Measurements from ENCODE around the gene EIF4G3. TPM values are rescaled to one million over a fixed set of nuclear protein-coding genes. Genes with fewer than 3 reads are reported as not detected.
A peak's percentile ranks its signal among the peaks of the same experiment; 100 is the strongest.

The EIF4G3 gene
- total and polyA plus RNA-seq, 10 of the 15 experiments (the other 5 are each of a cell fraction or from before 2014, with no cell fraction given): 7.4 to 45.1 (median 29.1) TPM

DNA sequence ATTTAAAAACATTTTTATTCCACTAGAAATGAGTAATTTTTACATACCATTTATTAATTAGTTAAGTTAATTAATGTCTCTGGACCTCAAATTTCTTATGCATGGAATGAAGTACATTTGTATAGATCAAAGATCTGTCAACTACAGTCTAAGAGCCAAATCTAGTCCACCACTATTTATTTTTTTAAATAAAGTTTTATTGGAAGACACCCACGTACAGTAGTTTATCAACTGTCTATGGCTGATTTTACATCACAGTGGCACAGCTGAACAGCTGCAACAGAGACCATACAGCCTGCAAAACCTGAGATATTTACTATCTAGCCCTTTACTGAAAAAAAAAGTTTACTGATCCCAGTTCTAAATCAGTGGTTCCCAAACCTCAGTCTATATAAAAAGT lies 201.0 kb downstream of the EIF4G3 start:
- Histone ChIP-seq H3K27ac (ENCODE audit: control insufficient read depth, insufficient read depth) (no peak overlapping the region), H3K9ac (ENCODE audit: control insufficient read depth, insufficient read depth, low read length) (no peak overlapping the region), H2AFZ (ENCODE audit: control insufficient read depth, low read depth, low read length) (no peak overlapping the region), H3K4me2 (ENCODE audit: control insufficient read depth, insufficient read depth) (no peak overlapping the region), H3K4me1 (ENCODE audit: control insufficient read depth, insufficient read depth, low read length) (no peaks in the 10 kb centered on the region), H4K20me1 (ENCODE audit: control insufficient read depth, insufficient read depth) (no peaks in the 10 kb centered on the region), H3K79me2 (ENCODE audit: control insufficient read depth, insufficient read depth, low read length) (no peaks in the 10 kb centered on the region), H3K4me3 (no peak overlapping the region), H3K9me3 (replicated peaks; ENCODE audit: control insufficient read depth, insufficient read depth, low read length) (no peaks in the 10 kb centered on the region), H3K36me3 (ENCODE audit: control insufficient read depth in 2 of 2, insufficient read depth in 2 of 2, low read length in 1 of 2) (no peaks in the 10 kb centered on the region), H3K27me3 (replicated peaks in 1 of 2; ENCODE audit: control insufficient read depth in 2 of 2, insufficient read depth in 2 of 2, low read length in 1 of 2) (no peaks in the 10 kb centered on the region)
- 94% methylated on average over 1 of the region's 1 CpG for WGBS (ENCODE audit: insufficient coverage, insufficient replicate concordance, low lambda C conversion rate, missing lambda C conversion rate)
- no TSS peak for BruUV-seq (replicated peaks)
- RAD21 ChIA-PET (ENCODE audit: unreplicated experiment): no interaction called here
- intact Hi-C loops (cut with micrococcal nuclease; ENCODE audit: unreplicated experiment): no loop called here
- POLR2A ChIA-PET: no interaction called here
- TF ChIP-seq, protein P1, sequence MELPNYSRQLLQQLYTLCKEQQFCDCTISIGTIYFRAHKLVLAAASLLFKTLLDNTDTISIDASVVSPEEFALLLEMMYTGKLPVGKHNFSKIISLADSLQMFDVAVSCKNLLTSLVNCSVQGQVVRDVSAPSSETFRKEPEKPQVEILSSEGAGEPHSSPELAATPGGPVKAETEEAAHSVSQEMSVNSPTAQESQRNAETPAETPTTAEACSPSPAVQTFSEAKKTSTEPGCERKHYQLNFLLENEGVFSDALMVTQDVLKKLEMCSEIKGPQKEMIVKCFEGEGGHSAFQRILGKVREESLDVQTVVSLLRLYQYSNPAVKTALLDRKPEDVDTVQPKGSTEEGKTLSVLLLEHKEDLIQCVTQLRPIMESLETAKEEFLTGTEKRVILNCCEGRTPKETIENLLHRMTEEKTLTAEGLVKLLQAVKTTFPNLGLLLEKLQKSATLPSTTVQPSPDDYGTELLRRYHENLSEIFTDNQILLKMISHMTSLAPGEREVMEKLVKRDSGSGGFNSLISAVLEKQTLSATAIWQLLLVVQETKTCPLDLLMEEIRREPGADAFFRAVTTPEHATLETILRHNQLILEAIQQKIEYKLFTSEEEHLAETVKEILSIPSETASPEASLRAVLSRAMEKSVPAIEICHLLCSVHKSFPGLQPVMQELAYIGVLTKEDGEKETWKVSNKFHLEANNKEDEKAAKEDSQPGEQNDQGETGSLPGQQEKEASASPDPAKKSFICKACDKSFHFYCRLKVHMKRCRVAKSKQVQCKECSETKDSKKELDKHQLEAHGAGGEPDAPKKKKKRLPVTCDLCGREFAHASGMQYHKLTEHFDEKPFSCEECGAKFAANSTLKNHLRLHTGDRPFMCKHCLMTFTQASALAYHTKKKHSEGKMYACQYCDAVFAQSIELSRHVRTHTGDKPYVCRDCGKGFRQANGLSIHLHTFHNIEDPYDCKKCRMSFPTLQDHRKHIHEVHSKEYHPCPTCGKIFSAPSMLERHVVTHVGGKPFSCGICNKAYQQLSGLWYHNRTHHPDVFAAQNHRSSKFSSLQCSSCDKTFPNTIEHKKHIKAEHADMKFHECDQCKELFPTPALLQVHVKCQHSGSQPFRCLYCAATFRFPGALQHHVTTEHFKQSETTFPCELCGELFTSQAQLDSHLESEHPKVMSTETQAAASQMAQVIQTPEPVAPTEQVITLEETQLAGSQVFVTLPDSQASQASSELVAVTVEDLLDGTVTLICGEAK (IDR thresholded peaks at IDR 0.05; ENCODE audit: borderline replicate concordance): peak; percentile 67
- no peak for TF ChIP-seq SMAD5 (IDR thresholded peaks at IDR 0.05; ENCODE audit: low read depth)
- SMC1A ChIA-PET (ENCODE audit: uncharacterized antibody, unreplicated experiment): interaction anchor here (0.7 to 1.3 kb wide), 2 partner anchors 9 to 11 kb away, joined by 3 read pairs; no protein-coding TSS in a partner anchor
- in situ Hi-C loops (cut with MboI): no loop called here
- CTCF ChIA-PET: interaction anchor here (0.6 to 2.6 kb wide), 3 partner anchors 18 to 304 kb away, joined by 3 to 10 read pairs (median 3); no protein-coding TSS in a partner anchor
- no peak for ATAC-seq
- DNase-seq (ENCODE audit: low read depth, low spot score): no peak
- FAIRE-seq: no peak

DNA sequence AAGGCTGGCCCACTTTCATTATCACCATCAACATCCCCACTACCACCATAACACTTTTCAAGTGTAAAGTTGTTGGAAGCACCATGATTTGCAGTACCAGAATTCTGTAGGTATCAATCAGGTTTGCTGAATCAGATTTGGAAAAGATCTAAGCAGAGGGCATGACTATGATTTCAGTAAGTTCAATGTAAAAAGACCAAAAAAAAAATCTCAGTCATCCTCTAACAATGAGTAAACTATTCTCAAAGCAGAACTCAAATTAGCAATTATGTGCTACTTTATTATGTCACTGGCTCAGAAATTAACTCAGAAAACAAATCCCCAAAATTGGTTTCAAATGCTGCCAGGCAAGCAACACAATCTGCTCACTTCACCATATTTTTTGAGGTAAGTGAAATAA lies 201.7 kb downstream of the EIF4G3 start:
- H3K9me3 ChIP-seq (replicated peaks; ENCODE audit: control insufficient read depth, insufficient read depth, low read length): no peaks in the 10 kb centered on the region
- no peak; the same call in 2 of the 3 replicates for ATAC-seq
- no TSS peak for BruUV-seq (replicated peaks)
- ChIA-PET SMC1A (ENCODE audit: uncharacterized antibody, unreplicated experiment) (interaction anchor here (0.7 to 1.3 kb wide), 2 partner anchors 8 to 11 kb away, joined by 3 read pairs; no protein-coding TSS in a partner anchor), POLR2A (no interaction called here), CTCF (interaction anchor here (0.6 to 2.6 kb wide), 2 partner anchors 220 to 303 kb away, joined by 3 to 10 read pairs; no protein-coding TSS in a partner anchor), RAD21 (ENCODE audit: unreplicated experiment) (no interaction called here)
- no peak overlapping the region for H2AFZ ChIP-seq (ENCODE audit: control insufficient read depth, low read depth, low read length)
- no peaks in the 10 kb centered on the region for H4K20me1 ChIP-seq (ENCODE audit: control insufficient read depth, insufficient read depth)
- intact Hi-C loops (cut with micrococcal nuclease; ENCODE audit: unreplicated experiment) (no loop called here), in situ Hi-C loops (cut with MboI) (no loop called here)
- no peak overlapping the region for H3K4me2 ChIP-seq (ENCODE audit: control insufficient read depth, insufficient read depth)
- TF ChIP-seq, protein P2, sequence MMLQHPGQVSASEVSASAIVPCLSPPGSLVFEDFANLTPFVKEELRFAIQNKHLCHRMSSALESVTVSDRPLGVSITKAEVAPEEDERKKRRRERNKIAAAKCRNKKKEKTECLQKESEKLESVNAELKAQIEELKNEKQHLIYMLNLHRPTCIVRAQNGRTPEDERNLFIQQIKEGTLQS (IDR thresholded peaks at IDR 0.05; ENCODE audit: borderline replicate concordance, extremely low read depth, low read depth, low read length): no peak
- peak; percentile 56 for TF ChIP-seq JUNB (IDR thresholded peaks at IDR 0.05)
- DNase-seq (ENCODE audit: low read depth, low spot score): no peak
- H3K36me3 ChIP-seq (ENCODE audit: control insufficient read depth in 2 of 2, insufficient read depth in 2 of 2, low read length in 1 of 2): no peaks in the 10 kb centered on the region
- FAIRE-seq: no peak
- no peaks in the 10 kb centered on the region for H3K4me1 ChIP-seq (ENCODE audit: control insufficient read depth, insufficient read depth, low read length)
- no peak overlapping the region for H3K27ac ChIP-seq (ENCODE audit: control insufficient read depth, insufficient read depth)
- H3K4me3 ChIP-seq: no peak overlapping the region
- H3K27me3 ChIP-seq (replicated peaks in 1 of 2; ENCODE audit: control insufficient read depth in 2 of 2, insufficient read depth in 2 of 2, low read length in 1 of 2): no peaks in the 10 kb centered on the region
- H3K9ac ChIP-seq (ENCODE audit: control insufficient read depth, insufficient read depth, low read length): no peak overlapping the region
- H3K79me2 ChIP-seq (ENCODE audit: control insufficient read depth, insufficient read depth, low read length): no peaks in the 10 kb centered on the region

All from GM12878 (cell line).